Uterus (tissue), 4 donors: ENCODE data around the gene MAP3K8. TPM values are rescaled to one million over a fixed set of nuclear protein-coding genes. Genes with fewer than 3 reads are reported as not detected.

ENCODE experiments used
- DNase-seq, 2 donors: peaks; one replicate each; pipeline ENCODE4 v3.0.0-alpha.2; 2019 to 2020
- H3K27ac ChIP-seq, 2 donors: fragments of 200-600 bp; sonication (generic); 1 replicate in 1 of 2; 2 replicates in 1 of 2; pipeline ENCODE4 v1.5.1; 2016 to 2018
- H3K27me3 ChIP-seq, 2 donors: fragments of 200-600 bp; sonication (generic); one replicate each; pipeline ENCODE4 v1.5.1; 2018 to 2019; ENCODE audit warnings: control low read depth in 1 of 2
- H3K36me3 ChIP-seq, 2 donors: fragments of 200-600 bp; sonication (generic); one replicate each; pipeline ENCODE4 v1.5.1; 2019; ENCODE audit warnings: control low read depth in 1 of 2
- H3K4me1 ChIP-seq, 2 donors: fragments of 200-600 bp; sonication (generic); one replicate each; pipeline ENCODE4 v1.5.1; 2018 to 2019; ENCODE audit warnings: control low read depth in 1 of 2
- H3K4me3 ChIP-seq, 2 donors: fragments of 200-600 bp; sonication (generic); 1 replicate in 1 of 2; 2 replicates in 1 of 2; pipeline ENCODE4 v1.5.1; 2018 to 2019; ENCODE audit warnings: mild to moderate bottlenecking in 1 of 2
- H3K9me3 ChIP-seq, 2 donors: fragments of 200-600 bp; sonication (generic); one replicate each; pipeline ENCODE4 v1.5.1; 2019; ENCODE audit warnings: control low read depth in 1 of 2
- CTCF ChIP-seq, 4 experiments: fragments of 200-600 bp in 2 of 4; fragments of 450-650 bp in 2 of 4; sonication (generic) in 2 of 4; IDR thresholded peaks; one replicate each; pipeline ENCODE4 v1.5.1; 2016 to 2019; ENCODE audit warnings: antibody characterized with exemption in 4 of 4, mild to moderate bottlenecking in 2 of 4, moderate library complexity in 1 of 4
- POLR2A ChIP-seq, 2 donors: fragments of 450-650 bp; IDR thresholded peaks; one replicate each; pipeline ENCODE4 v1.6.1; 2016; ENCODE audit warnings: antibody characterized with exemption in 2 of 2, mild to moderate bottlenecking in 1 of 2, moderate library complexity in 1 of 2
- intact Hi-C: fragments of 100-400 bp; cut with DNase I; formaldehyde crosslinking; loops from one replicate; pipeline ENCODE4 v1.15.1; 2023; ENCODE audit warnings: low total_unique reads
- total RNA-seq, 4 donors: library from RNA; depleted of rRNA in 3 of 4; stranded (reverse); fragments of >200 nt in 3 of 4; gene quantifications; one replicate each; pipeline versions ENCODE4 v1.1.0 to v1.2.4, GENCODE V29; 2014 to 2023
- donor health status: DM: yes; HTN: yes; CAD: no.

MAP3K8 gene
- total RNA-seq, 4 donors from 2014 or later: 13.3 to 63.0 (median 24.4) TPM

DNA sequence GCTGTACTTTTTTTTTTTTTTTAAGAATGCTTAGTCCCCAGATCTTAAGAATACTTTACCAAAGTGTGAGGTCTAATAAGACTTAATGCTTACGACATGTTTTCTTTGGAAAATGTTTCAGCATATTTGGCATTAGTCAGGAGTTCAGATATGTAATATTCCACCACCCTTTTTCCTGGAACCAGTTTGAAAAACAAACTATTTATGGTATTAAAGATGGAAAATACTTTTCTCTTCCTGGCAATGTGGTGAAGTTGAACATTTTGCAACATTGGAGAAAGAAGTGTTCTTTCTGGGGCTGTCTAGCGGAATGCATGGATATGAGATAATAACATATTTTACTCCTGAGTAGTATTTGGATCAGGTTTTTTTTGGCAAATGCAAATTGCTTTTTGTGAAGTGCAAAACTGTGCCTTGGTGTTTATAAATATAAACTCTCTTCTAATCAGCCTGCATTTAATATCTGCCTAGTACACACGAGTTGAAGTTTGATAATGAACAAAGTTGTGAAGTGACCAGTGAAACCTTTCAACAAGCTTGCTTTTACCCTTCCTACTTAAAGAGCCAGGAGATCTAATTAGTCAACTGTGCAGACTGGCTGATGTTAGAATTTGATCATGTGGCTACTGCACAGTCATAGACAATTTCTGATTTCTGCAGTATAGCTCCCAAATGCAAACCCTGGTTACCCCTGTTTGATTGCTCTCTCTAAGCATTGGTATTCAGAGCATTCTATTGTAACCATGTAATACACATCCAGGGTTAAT lies 20.9 kb downstream of the MAP3K8 start:
- no peak overlapping the region for H3K4me3 ChIP-seq
- intact Hi-C loops: no loop called here
- H3K27me3 ChIP-seq: no peaks in the 10 kb centered on the region
- no peak for DNase-seq
- H3K4me1 ChIP-seq: peaks cover 10 to 13% of the 10 kb centered on the region in 2 donors
- peak overlapping the region; percentile 82 to 95 for H3K27ac ChIP-seq
- H3K9me3 ChIP-seq: no peaks in the 10 kb centered on the region
- no peak for TF ChIP-seq CTCF (IDR thresholded peaks at IDR 0.05)
- peak in 1 of 2 donors; percentile 13 for TF ChIP-seq POLR2A (IDR thresholded peaks at IDR 0.05)
- no peaks in the 10 kb centered on the region for H3K36me3 ChIP-seq

DNA sequence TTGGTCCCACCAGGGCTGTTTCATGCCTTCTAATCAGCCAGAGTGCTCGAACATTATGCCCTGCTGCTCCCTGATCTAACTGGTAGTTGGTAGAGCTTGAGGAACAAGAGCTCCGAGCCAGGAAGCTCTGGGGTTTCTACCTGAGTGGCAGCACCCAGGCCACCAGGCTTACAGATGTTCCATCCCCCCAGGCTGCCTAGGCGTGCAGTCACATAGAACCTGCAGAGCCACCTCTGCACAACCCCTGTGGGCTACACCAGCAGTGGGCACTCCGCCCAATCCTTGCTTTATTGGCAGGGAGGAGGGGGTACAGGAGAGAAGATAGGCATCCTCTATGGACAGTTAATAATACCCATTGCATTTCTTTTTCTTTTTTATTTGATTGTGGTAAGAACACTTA lies 21.8 kb downstream of the MAP3K8 start:
- Histone ChIP-seq H3K27ac (peak overlapping the region; percentile 82 to 95), H3K9me3 (no peaks in the 10 kb centered on the region), H3K27me3 (no peaks in the 10 kb centered on the region), H3K4me1 (peaks cover 10 to 13% of the 10 kb centered on the region in 2 donors), H3K4me3 (no peak overlapping the region), H3K36me3 (no peaks in the 10 kb centered on the region)
- TF ChIP-seq CTCF (IDR thresholded peaks at IDR 0.05): no peak
- no peak for TF ChIP-seq POLR2A (IDR thresholded peaks at IDR 0.05)
- peak in 1 of 2 donors; percentile 31 for DNase-seq
- intact Hi-C loops: no loop called here

- DNase-seq: no peak
- Histone ChIP-seq H3K27ac (peak overlapping the region; percentile 82 to 95), H3K9me3 (no peaks in the 10 kb centered on the region), H3K4me3 (no peak overlapping the region), H3K4me1 (peaks cover 10 to 13% of the 10 kb centered on the region in 2 donors), H3K36me3 (no peaks in the 10 kb centered on the region), H3K27me3 (no peaks in the 10 kb centered on the region)
- intact Hi-C loops: no loop called here
- TF ChIP-seq CTCF (IDR thresholded peaks at IDR 0.05) (no peak), POLR2A (IDR thresholded peaks at IDR 0.05) (no peak)
Observed at GRCh38 chr10:30456266-30456665, 22.3 kb downstream of the MAP3K8 start.

GRCh38 chr10:30459283-30459682 lies 25.3 kb downstream of the MAP3K8 start:
- H3K4me1 ChIP-seq: peaks cover 7 to 10% of the 10 kb centered on the region in 2 donors
- no peak overlapping the region for H3K4me3 ChIP-seq
- intact Hi-C loops: no loop called here
- H3K9me3 ChIP-seq: no peaks in the 10 kb centered on the region
- H3K27ac ChIP-seq: no peak overlapping the region
- no peak for DNase-seq
- H3K27me3 ChIP-seq: no peaks in the 10 kb centered on the region
- TF ChIP-seq CTCF (IDR thresholded peaks at IDR 0.05) (no peak), POLR2A (IDR thresholded peaks at IDR 0.05) (no peak)
- no peaks in the 10 kb centered on the region for H3K36me3 ChIP-seq

DNA sequence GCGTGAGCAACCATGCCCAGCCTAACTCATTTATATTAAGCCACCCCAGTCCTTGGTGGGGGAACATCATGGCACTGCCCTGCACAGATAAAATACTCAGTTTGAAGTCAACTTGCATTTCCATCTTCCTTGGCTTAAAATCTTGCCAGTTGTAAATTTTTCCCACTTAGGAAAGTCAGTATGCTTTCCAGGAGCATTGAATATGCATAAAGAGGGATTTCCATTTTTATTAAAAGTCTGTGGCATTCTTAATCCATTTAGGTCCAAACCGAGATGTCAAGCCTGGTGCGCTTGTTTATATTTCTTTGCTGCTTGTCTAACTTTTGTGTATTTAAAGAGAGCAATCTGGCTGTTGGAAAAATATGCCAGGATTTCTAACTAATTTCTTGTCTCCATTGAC lies 26.1 kb downstream of the MAP3K8 start:
- Histone ChIP-seq H3K36me3 (no peaks in the 10 kb centered on the region), H3K27ac (no peak overlapping the region), H3K27me3 (no peaks in the 10 kb centered on the region), H3K4me1 (peaks cover 7 to 10% of the 10 kb centered on the region in 2 donors), H3K4me3 (no peak overlapping the region), H3K9me3 (no peaks in the 10 kb centered on the region)
- intact Hi-C loops: no loop called here
- DNase-seq: no peak
- TF ChIP-seq POLR2A (IDR thresholded peaks at IDR 0.05) (no peak), CTCF (IDR thresholded peaks at IDR 0.05) (no peak)
